HEK293 (cell line): ENCODE data around the gene HOXC10.

Experiments
- CTCF ChIA-PET: fragments of 350-600 bp; formaldehyde crosslinking; extraction: SDS; loops from one replicate; lab custom pipeline; 2021; ENCODE audit warnings: antibody characterized with exemption; lab: Yijun Ruan, JAX
- POLR2A ChIA-PET: fragments of 300-600 bp; formaldehyde crosslinking; extraction: SDS; loops from one replicate; lab custom pipeline; 2020; ENCODE audit warnings: antibody characterized with exemption, inconsistent platforms; lab: Yijun Ruan, JAX
- H3K27ac ChIP-seq: fragments of 200-500 bp; sonication (Bioruptor generic); 2 replicates; pipeline ENCODE4 v1.5.1; 2014; ENCODE audit warnings: low read depth, low read length, control low read depth, inconsistent platforms; ENCODE audit errors: extremely low read depth
- H3K36me3 ChIP-seq, 2 experiments: fragments of 200-500 bp in 1 of 2; sonication (Bioruptor generic) in 1 of 2; 1 replicate in 1 of 2; 2 replicates in 1 of 2; pipeline ENCODE4 v1.5.1; 2014 to 2017; ENCODE audit warnings: inconsistent platforms in 2 of 2, low read length in 2 of 2; ENCODE audit not compliant: control insufficient read depth in 2 of 2, insufficient read depth in 1 of 2
- H3K4me1 ChIP-seq: fragments of 200-500 bp; sonication (Bioruptor generic); 2 replicates; pipeline ENCODE4 v1.5.1; 2014; ENCODE audit warnings: mild to moderate bottlenecking, low read length, inconsistent platforms; ENCODE audit not compliant: control insufficient read depth, insufficient read depth
- H3K4me3 ChIP-seq: 2 replicates; pipeline ENCODE4 v1.5.1; 2011; ENCODE audit warnings: low read depth, mild to moderate bottlenecking, control low read depth, low read length, moderate library complexity
- H3K9me3 ChIP-seq: fragments of 200-500 bp; sonication (Bioruptor generic); 2 replicates; pipeline ENCODE4 v1.5.1; 2014; ENCODE audit warnings: low read depth, low read length, inconsistent platforms; ENCODE audit not compliant: control insufficient read depth, insufficient read depth
- FEZF1 ChIP-seq: fragments of 450-650 bp; formaldehyde crosslinking; IDR thresholded peaks from 2 replicates; pipeline ENCODE4 v1.5.1; 2016; ENCODE audit warnings: missing biosample characterization, missing genetic modification characterization
- OSR2 ChIP-seq: fragments of 450-650 bp; formaldehyde crosslinking; IDR thresholded peaks from 2 replicates; pipeline ENCODE4 v1.5.1; 2016; ENCODE audit warnings: missing biosample characterization, missing genetic modification characterization
- SP2 ChIP-seq: fragments of 450-650 bp; formaldehyde crosslinking; IDR thresholded peaks from 2 replicates; pipeline ENCODE4 v1.5.1; 2016; ENCODE audit warnings: missing biosample characterization, missing genetic modification characterization
- ZFP41 ChIP-seq: fragments of 450-650 bp; formaldehyde crosslinking; IDR thresholded peaks from 2 replicates; pipeline ENCODE4 v1.5.1; 2016; ENCODE audit warnings: missing biosample characterization, missing genetic modification characterization, borderline replicate concordance
- ZIC2 ChIP-seq: fragments of 450-650 bp; formaldehyde crosslinking; IDR thresholded peaks from 2 replicates; pipeline ENCODE4 v1.5.1; 2016; ENCODE audit warnings: missing biosample characterization, missing genetic modification characterization
- ZNF157 ChIP-seq: fragments of 450-650 bp; formaldehyde crosslinking; IDR thresholded peaks from 2 replicates; pipeline ENCODE4 v1.5.1; 2016; ENCODE audit warnings: missing biosample characterization, missing genetic modification characterization
- ZNF174 ChIP-seq: fragments of 450-650 bp; formaldehyde crosslinking; IDR thresholded peaks from 2 replicates; pipeline ENCODE4 v1.5.0; 2017; ENCODE audit warnings: missing biosample characterization, mild to moderate bottlenecking, missing genetic modification characterization
- ZNF266 ChIP-seq: fragments of 450-650 bp; formaldehyde crosslinking; IDR thresholded peaks from 2 replicates; pipeline ENCODE4 v1.5.1; 2016; ENCODE audit warnings: missing biosample characterization, missing genetic modification characterization, low read depth
- ZNF354C ChIP-seq: fragments of 450-650 bp; formaldehyde crosslinking; IDR thresholded peaks from 2 replicates; pipeline ENCODE4 v1.5.1; 2016; ENCODE audit warnings: missing biosample characterization, missing genetic modification characterization, low read depth, borderline replicate concordance
- ZNF423 ChIP-seq: fragments of 450-650 bp; formaldehyde crosslinking; IDR thresholded peaks from 2 replicates; pipeline ENCODE4 v1.5.1; 2016; ENCODE audit warnings: missing biosample characterization, missing genetic modification characterization
- ZNF426 ChIP-seq: fragments of 450-650 bp; formaldehyde crosslinking; IDR thresholded peaks from 2 replicates; pipeline ENCODE4 v1.5.1; 2017; ENCODE audit warnings: missing biosample characterization, missing genetic modification characterization, mild to moderate bottlenecking, inconsistent platforms, moderate library complexity
- ZNF510 ChIP-seq: fragments of 450-650 bp; formaldehyde crosslinking; IDR thresholded peaks from 2 replicates; pipeline ENCODE4 v1.5.1; 2018; ENCODE audit warnings: mild to moderate bottlenecking, missing genetic modification characterization, missing biosample characterization; ENCODE audit not compliant: insufficient replicate concordance
- ZNF621 ChIP-seq: fragments of 450-650 bp; formaldehyde crosslinking; IDR thresholded peaks from 2 replicates; pipeline ENCODE4 v1.5.1; 2017; ENCODE audit warnings: missing biosample characterization, missing genetic modification characterization
- ZNF658 ChIP-seq: fragments of 450-650 bp; formaldehyde crosslinking; IDR thresholded peaks from 2 replicates; pipeline ENCODE4; 2016; ENCODE audit warnings: missing biosample characterization, missing genetic modification characterization
- ZNF830 ChIP-seq: fragments of 450-650 bp; IDR thresholded peaks from 2 replicates; pipeline ENCODE4 v1.5.0; 2018; ENCODE audit warnings: missing biosample characterization, missing genetic modification characterization, low read depth, mild to moderate bottlenecking, moderate library complexity
- TF ChIP-seq, protein P1 (sequence below): fragments of 450-650 bp; formaldehyde crosslinking; IDR thresholded peaks from 2 replicates; pipeline ENCODE4 v1.5.1; 2016; ENCODE audit warnings: missing biosample characterization, missing genetic modification characterization, low read depth
- TF ChIP-seq, protein P2 (sequence below): fragments of 450-650 bp; formaldehyde crosslinking; IDR thresholded peaks from 2 replicates; pipeline ENCODE4 v1.5.1; 2017; ENCODE audit warnings: missing biosample characterization, missing genetic modification characterization
- TF ChIP-seq, protein P3 (sequence below): fragments of 450-650 bp; formaldehyde crosslinking; IDR thresholded peaks from 2 replicates; pipeline ENCODE4 v1.5.1; 2016; ENCODE audit warnings: missing biosample characterization, missing genetic modification characterization
- TF ChIP-seq, protein P4 (sequence below): fragments of 450-650 bp; formaldehyde crosslinking; IDR thresholded peaks from 2 replicates; pipeline ENCODE4 v1.5.1; 2016; ENCODE audit warnings: missing biosample characterization, missing genetic modification characterization
- TF ChIP-seq, protein P5 (sequence below): fragments of 450-650 bp; formaldehyde crosslinking; IDR thresholded peaks from 2 replicates; pipeline ENCODE4 v1.5.1; 2016; ENCODE audit warnings: missing biosample characterization, missing genetic modification characterization
- TF ChIP-seq, protein P6 (sequence below): fragments of 450-650 bp; IDR thresholded peaks from 2 replicates; pipeline ENCODE4 v1.5.1; 2018; ENCODE audit warnings: missing biosample characterization, missing genetic modification characterization
- TF ChIP-seq, protein P7 (sequence below): fragments of 450-650 bp; formaldehyde crosslinking; IDR thresholded peaks from 2 replicates; pipeline ENCODE4 v1.5.1; 2016; ENCODE audit warnings: missing biosample characterization, missing genetic modification characterization
- TF ChIP-seq, protein P8 (sequence below): fragments of 450-650 bp; formaldehyde crosslinking; IDR thresholded peaks from 2 replicates; pipeline ENCODE4 v1.5.1; 2016; ENCODE audit warnings: missing biosample characterization, missing genetic modification characterization

Gene HOXC10

DNA sequence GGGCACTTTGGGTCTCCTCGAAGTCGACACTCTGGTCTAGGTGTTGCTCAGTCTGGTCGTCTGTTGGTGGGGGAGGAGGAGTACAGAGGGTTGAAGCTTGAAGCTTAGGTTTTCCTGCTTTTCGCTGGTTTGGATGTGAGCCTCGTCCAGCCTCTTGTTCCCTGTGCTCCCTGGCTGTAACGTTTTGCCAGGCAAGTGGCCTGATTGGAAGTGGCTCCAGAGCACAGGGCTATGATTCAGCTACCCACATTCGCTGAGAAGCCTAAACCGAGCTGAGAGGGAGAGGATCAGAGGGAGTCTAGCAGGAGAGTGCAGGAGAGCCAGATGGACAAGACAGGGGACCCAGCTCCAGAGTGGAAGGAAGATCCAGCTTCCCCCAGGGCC, 6.1 kb downstream of the HOXC10 start (continued):
- TF ChIP-seq, protein P1, sequence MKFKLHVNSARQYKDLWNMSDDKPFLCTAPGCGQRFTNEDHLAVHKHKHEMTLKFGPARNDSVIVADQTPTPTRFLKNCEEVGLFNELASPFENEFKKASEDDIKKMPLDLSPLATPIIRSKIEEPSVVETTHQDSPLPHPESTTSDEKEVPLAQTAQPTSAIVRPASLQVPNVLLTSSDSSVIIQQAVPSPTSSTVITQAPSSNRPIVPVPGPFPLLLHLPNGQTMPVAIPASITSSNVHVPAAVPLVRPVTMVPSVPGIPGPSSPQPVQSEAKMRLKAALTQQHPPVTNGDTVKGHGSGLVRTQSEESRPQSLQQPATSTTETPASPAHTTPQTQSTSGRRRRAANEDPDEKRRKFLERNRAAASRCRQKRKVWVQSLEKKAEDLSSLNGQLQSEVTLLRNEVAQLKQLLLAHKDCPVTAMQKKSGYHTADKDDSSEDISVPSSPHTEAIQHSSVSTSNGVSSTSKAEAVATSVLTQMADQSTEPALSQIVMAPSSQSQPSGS (tag by site-specific recombination) = no peak
- no peak for TF ChIP-seq ZNF423 (tag by site-specific recombination)
- TF ChIP-seq, protein P2, sequence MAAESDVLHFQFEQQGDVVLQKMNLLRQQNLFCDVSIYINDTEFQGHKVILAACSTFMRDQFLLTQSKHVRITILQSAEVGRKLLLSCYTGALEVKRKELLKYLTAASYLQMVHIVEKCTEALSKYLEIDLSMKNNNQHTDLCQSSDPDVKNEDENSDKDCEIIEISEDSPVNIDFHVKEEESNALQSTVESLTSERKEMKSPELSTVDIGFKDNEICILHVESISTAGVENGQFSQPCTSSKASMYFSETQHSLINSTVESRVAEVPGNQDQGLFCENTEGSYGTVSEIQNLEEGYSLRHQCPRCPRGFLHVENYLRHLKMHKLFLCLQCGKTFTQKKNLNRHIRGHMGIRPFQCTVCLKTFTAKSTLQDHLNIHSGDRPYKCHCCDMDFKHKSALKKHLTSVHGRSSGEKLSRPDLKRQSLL (tag by site-specific recombination) = peak; percentile 93
- no peak for TF ChIP-seq ZNF510 (tag by site-specific recombination)
- TF ChIP-seq OSR2 (tag by site-specific recombination) = no peak
- TF ChIP-seq ZIC2 (tag by site-specific recombination) = no peak

DNA sequence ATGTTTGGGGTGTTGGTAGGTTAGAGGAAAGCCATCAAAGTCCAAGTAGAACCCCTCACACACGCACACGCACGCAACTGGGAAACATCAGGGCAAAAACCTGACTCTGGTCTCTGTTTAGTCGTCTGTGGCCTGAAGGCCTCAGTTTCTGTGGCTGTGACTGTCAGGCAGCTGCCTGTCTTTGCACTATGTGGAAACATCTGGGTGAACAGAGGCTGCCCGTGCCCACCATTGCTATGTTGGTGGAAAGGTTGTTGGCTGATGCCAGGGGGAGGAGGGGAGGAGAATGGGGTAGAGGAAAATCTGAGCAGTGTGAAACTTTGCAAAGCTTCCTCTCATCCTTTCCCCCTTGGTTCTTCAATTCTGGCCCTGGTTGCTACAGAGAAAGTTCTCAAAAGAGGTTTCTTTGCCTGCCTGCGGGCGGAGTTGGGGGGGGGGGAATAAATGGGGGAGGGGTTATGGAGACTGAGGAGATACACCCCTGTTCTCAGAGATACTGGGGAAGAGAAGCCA, 7.5 kb downstream of the HOXC10 start:
- Histone ChIP-seq H3K4me1 (peaks cover 44% of the 10 kb centered on the region), H3K4me3 (no peak overlapping the region), H3K9me3 (no peaks in the 10 kb centered on the region), H3K27ac (no peak overlapping the region; the same call in 1 of the 2 replicates), H3K36me3 (no peaks in the 10 kb centered on the region)
- POLR2A ChIA-PET = no interaction called here
- CTCF ChIA-PET = interaction anchor here (0.6 to 3.0 kb wide), 8 partner anchors 8 to 246 kb away, joined by 3 to 25 read pairs (median 6); partner anchors contain the start of gene HOXC10
- TF ChIP-seq SP2 (tag by site-specific recombination) (no peak), ZNF266 (tag by site-specific recombination) (no peak), ZNF621 (tag by site-specific recombination) (no peak), ZNF830 (tag by site-specific recombination) (no peak), ZNF174 (tag by site-specific recombination) (no peak), ZNF157 (tag by site-specific recombination) (no peak), ZNF354C (tag by site-specific recombination) (no peak), ZNF658 (tag by site-specific recombination) (no peak), ZFP41 (tag by site-specific recombination) (no peak), ZNF426 (tag by site-specific recombination) (no peak), FEZF1 (tag by site-specific recombination) (no peak)
- TF ChIP-seq, protein P3, sequence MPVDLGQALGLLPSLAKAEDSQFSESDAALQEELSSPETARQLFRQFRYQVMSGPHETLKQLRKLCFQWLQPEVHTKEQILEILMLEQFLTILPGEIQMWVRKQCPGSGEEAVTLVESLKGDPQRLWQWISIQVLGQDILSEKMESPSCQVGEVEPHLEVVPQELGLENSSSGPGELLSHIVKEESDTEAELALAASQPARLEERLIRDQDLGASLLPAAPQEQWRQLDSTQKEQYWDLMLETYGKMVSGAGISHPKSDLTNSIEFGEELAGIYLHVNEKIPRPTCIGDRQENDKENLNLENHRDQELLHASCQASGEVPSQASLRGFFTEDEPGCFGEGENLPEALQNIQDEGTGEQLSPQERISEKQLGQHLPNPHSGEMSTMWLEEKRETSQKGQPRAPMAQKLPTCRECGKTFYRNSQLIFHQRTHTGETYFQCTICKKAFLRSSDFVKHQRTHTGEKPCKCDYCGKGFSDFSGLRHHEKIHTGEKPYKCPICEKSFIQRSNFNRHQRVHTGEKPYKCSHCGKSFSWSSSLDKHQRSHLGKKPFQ (tag by site-specific recombination) = no peak
- TF ChIP-seq, protein P4, sequence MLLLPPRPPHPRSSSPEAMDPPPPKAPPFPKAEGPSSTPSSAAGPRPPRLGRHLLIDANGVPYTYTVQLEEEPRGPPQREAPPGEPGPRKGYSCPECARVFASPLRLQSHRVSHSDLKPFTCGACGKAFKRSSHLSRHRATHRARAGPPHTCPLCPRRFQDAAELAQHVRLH (tag by site-specific recombination) = no peak
- TF ChIP-seq, protein P5, sequence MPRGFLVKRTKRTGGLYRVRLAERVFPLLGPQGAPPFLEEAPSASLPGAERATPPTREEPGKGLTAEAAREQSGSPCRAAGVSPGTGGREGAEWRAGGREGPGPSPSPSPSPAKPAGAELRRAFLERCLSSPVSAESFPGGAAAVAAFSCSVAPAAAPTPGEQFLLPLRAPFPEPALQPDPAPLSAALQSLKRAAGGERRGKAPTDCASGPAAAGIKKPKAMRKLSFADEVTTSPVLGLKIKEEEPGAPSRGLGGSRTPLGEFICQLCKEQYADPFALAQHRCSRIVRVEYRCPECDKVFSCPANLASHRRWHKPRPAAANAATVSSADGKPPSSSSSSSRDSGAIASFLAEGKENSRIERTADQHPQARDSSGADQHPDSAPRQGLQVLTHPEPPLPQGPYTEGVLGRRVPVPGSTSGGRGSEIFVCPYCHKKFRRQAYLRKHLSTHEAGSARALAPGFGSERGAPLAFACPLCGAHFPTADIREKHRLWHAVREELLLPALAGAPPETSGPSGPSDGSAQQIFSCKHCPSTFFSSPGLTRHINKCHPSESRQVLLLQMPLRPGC (tag by site-specific recombination) = no peak
- TF ChIP-seq, protein P6, sequence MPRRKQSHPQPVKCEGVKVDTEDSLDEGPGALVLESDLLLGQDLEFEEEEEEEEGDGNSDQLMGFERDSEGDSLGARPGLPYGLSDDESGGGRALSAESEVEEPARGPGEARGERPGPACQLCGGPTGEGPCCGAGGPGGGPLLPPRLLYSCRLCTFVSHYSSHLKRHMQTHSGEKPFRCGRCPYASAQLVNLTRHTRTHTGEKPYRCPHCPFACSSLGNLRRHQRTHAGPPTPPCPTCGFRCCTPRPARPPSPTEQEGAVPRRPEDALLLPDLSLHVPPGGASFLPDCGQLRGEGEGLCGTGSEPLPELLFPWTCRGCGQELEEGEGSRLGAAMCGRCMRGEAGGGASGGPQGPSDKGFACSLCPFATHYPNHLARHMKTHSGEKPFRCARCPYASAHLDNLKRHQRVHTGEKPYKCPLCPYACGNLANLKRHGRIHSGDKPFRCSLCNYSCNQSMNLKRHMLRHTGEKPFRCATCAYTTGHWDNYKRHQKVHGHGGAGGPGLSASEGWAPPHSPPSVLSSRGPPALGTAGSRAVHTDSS (tag by site-specific recombination) = no peak
- TF ChIP-seq, protein P7, sequence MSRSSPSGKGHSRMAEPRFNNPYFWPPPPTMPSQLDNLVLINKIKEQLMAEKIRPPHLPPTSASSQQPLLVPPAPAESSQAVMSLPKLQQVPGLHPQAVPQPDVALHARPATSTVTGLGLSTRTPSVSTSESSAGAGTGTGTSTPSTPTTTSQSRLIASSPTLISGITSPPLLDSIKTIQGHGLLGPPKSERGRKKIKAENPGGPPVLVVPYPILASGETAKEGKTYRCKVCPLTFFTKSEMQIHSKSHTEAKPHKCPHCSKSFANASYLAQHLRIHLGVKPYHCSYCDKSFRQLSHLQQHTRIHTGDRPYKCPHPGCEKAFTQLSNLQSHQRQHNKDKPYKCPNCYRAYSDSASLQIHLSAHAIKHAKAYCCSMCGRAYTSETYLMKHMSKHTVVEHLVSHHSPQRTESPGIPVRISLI (tag by site-specific recombination) = no peak
- TF ChIP-seq, protein P8, sequence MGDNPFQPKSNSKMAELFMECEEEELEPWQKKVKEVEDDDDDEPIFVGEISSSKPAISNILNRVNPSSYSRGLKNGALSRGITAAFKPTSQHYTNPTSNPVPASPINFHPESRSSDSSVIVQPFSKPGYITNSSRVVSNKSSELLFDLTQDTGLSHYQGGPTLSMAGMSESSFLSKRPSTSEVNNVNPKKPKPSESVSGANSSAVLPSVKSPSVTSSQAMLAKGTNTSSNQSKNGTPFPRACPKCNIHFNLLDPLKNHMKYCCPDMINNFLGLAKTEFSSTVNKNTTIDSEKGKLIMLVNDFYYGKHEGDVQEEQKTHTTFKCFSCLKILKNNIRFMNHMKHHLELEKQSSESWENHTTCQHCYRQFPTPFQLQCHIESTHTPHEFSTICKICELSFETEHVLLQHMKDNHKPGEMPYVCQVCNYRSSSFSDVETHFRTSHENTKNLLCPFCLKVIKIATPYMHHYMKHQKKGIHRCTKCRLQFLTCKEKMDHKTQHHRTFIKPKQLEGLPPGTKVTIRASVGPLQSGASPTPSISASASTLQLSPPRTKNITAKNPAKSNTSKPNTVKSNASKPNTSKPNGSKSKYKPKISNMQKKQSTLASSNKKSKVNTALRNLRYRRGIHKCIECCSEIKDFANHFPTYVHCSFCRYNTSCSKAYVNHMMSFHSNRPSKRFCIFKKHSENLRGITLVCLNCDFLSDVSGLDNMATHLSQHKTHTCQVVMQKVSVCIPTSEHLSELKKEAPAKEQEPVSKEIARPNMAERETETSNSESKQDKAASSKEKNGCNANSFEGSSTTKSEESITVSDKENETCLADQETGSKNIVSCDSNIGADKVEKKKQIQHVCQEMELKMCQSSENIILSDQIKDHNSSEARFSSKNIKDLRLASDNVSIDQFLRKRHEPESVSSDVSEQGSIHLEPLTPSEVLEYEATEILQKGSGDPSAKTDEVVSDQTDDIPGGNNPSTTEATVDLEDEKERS (tag by site-specific recombination) = no peak
